GM21526 (cell line): ENCODE measurements around the gene ITGA4.

ENCODE experiments used
- ATAC-seq: cut with Tn5 transposase; IDR thresholded peaks from one replicate; pipeline ENCODE4 v1.9.1; 2021; ENCODE audit warnings: moderate library complexity; ENCODE audit not compliant: unreplicated experiment, low FRiP score

ITGA4 gene

DNA sequence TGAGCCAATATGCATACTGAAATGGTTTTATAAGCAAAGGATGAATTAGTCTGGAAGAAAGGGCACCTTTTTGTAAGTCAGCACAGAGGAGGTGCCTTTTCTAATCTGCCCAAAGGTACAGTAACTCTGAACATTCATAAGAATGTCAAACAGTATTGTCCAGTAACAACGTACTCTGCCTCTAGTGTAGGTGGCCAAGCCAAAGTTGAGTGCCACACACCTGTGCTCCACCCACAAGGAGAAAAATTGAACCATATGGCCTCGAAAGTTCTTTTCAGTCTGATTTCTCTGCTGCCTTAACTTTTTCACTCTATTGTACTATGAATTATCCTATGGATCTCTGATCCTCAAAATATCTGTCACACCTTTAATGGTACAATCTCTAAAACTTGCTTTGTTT is 112.9 kb downstream of the ITGA4 start:
- no peak for ATAC-seq

DNA sequence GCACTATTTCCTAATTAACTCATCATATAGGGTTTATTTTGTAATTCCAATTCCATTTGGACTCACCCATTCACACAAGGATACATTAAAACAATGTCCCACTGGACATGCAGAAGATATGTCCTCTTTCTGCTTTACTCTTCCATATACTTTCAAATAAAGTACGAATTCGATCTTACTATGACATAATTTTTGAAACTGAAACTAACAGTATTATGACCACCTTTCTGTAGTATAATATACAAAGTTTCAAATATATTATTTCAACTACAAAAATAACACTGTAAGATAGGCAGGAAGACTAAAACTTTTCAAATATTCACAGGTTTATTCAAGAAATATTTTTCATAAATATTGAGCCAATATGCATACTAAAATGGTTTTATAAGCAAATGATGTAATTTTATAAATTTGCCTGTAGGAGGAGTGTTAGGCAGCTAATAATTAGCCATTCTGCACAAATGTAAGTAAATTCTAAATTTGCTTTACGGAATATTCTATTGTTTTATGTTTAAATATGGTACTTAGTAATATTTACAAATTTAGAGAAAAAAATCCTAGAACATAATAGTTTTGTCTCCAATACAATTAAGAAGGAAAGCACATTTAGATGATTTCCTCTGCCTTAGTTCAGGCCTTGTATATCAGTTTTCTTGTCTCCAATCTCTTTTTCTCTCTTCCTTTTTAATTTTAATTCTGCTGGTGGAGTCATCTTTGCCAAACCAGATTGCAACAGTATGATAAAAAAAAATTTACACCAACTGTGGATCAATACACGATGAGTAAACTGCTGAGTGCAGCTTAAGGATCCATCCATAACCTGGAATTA is 113.9 kb downstream of the ITGA4 start:
- ATAC-seq = no peak

DNA sequence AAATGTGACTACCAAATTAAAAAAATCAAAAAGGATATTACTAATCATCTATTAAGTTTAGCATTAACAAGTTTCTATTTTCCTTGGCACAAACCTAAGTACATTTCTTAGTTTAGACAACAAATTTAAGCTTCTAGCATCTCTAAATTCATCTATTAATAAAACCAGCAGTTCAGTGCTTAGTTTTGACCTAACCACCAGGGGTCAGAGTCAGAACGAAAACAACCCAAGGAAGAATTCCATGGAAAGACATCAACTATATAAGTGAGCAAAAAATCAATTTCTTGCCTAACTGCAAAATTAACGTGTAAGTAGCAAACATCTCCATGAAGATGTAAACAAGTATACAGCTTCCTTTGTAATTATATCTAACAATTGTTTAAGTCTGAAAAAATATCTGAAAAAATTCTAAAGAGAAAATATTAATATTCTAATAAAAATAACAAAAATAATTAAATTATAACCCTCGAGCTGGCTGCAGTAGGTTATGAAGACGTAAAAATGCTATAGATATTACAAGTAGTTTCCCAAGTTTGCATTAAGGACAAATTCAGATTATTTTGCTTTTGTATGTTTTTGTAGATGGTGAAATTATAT is 116.1 kb downstream of the ITGA4 start:
- no peak for ATAC-seq

DNA sequence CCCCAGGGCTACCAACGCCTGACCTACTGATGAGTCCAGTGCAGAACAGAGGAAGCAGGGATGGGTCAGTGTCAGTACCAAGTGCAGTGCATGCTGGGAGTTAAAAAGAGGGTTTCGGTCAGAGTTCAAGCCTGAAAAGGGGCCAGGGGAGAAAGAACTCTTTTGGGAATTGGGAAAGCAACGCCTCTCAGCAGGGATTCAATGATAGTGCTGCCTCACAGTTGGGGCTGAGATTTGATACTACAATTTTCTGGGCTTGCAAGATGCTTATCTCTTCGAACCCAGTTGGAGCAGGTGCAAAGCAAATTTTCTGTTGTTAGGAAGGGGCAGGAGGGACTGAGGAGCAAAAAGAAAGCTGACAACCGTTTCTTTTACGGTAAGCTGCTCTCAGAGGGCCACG is 117.1 kb downstream of the ITGA4 start:
- no peak for ATAC-seq

DNA sequence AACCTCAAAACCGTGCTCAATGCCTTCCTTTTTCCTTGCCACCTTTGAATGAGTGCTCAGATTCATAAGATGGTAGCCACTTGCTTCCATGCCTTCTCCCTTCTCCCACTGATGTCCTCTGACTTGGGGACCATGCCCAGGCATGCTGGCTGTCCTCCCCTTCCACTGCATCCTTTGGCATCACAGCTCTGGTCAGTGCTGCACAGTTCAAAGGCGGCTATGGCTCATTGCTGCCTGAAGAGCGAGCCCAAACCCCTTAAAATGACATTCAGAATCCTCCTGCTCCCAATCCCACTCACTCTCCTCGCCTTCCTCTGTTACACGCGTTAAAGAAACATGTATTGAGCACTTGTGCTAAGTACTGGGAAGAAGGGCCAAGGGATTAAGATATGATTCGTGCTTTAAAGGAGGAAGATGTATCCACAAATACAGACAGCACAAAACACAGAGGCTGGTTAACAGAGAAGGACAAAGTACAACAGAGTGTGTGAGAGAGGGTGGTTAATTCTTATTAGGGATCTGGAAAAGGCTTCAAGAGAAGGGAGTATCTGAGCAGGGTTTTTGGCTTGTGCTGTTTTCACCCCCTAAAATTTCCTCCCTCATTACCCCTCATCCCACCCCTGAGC is 118.0 kb downstream of the ITGA4 start:
- no peak for ATAC-seq

DNA sequence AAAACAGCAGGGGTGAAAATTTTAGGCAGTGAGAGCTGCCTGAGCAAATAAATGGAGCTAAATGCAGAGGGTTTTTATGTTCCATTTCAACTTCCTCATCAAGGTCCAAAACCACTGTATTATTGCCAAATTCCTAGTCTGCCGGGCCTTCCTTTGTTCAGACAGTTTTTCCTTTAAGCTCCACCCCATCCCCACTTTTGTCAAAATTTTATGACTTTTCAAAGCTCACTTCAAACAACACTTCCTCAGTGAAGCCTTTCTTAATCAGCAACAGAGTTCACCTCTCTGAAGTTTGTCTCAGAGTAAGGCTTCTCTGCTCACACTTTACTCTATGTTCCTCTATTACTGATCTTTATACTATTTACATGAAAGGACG is 118.5 kb downstream of the ITGA4 start:
- no peak for ATAC-seq

DNA sequence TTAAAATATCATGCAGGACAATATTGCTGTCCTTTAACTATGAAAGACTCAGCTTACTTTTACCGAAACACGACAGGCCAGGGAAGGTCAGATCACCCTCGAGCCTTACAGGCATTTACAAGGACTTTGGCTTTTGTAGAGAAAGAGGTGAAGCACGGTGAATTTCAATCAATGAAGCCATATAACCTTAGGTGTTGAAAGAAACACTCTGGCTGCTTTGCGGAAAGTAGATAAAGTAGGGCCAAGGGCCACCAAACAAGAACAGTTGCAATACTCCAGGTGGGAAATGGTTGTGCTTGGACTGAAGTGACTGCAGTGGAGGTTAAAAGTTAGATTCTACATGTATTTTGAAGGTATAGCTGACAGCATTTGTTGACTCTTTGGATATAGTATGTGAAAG is 119.2 kb downstream of the ITGA4 start:
- ATAC-seq = no peak

DNA sequence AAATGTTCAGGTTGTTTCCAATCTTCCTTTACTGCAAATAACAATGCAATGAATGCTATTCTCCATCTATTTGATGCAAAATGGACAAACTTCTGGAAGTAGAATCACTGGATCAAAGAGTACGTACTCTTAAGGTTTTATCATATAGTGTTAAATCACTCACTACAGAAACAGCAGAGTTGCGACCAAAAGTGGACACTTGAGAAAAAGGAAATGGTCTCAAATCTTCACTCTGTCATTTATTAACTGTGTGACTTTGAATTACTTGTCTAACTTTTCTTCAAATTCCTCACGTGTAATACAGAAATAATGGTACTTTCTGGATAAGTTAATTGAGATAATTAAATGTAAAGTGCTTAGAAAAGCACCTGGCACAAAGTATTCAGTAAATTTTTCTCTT is 121.6 kb downstream of the ITGA4 start:
- ATAC-seq = no peak

DNA sequence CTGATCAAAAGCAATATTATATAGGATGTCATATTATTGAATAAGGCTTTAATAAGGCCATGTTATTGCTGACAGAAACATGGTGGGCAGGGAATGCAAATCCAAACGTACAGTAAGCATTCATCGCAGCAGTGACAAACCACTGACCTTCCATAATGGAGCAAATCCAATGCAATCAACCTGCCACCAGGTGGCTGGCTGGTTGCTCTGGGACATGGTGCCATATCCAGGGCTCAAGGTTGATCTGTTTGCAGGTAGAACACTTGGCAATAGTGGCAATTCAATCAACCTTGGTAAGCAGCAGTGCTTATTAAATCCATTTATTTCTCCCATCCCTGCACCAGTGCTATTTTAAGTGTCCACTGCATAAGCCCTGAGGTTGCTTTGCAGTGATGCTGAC is 124.3 kb downstream of the ITGA4 start:
- ATAC-seq = no peak

DNA sequence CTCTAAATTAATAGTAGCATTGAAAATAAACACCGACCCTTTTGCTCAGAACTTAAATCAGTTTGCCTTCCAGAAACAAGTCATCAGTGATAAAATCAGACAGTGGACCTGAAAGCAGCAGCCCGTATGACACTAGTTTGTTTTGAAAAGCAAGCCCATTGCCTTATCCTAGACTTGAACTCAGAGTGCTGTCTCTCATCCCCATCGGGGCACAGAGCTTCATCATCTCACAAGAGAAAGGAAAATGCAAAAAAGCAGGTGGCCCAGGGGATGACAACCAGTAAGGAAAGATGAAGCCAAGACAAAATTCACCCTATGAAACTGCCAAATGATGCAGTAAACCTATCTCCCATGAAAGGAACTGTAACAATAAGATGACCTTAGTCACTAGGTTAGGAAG is 128.5 kb downstream of the ITGA4 start:
- ATAC-seq = no peak
